SK-N-SH (cell line): Measurements from ENCODE around the gene NSUN2. TPM values are rescaled to one million over a fixed set of nuclear protein-coding genes. Genes with fewer than 3 reads are reported as not detected.

Source experiments
- CTCF ChIA-PET: fragments of 300-600, 350-600 bp; formaldehyde crosslinking; extraction: SDS; loops from one replicate; lab custom pipeline; 2021; lab: Yijun Ruan, JAX
- POLR2A ChIA-PET: fragments of 350-600 bp; sonication (Branson Sonifier 250); formaldehyde crosslinking; extraction: SDS; loops from one replicate; lab custom pipeline; 2020; ENCODE audit warnings: antibody characterized with exemption, inconsistent platforms; lab: Yijun Ruan, JAX
- DNase-seq: peaks from one replicate; pipeline ENCODE4 v3.0.0; 2012
- H2AFZ ChIP-seq: fragments of 200-600 bp; sonication (generic); 2 replicates; pipeline ENCODE4 v1.8.1; 2016; ENCODE audit warnings: antibody characterized with exemption, mild to moderate bottlenecking, low read depth
- H3F3A ChIP-seq: fragments of 200-600 bp; sonication (generic); replicated peaks from 2 replicates; pipeline ENCODE3; 2016; ENCODE audit warnings: antibody characterized with exemption, mild to moderate bottlenecking; ENCODE audit not compliant: insufficient read depth
- H3K27ac ChIP-seq, 2 experiments: fragments of 200-500 bp in 1 of 2; fragments of 200-600 bp in 1 of 2; sonication (Bioruptor generic) in 1 of 2; sonication (generic), shearing (Covaris generic) in 1 of 2; 2 replicates each; pipeline versions ENCODE4 v1.5.1 to v1.6.1; 2014 to 2016; ENCODE audit warnings: low read depth in 2 of 2, inconsistent platforms in 1 of 2, low read length in 1 of 2, mild to moderate bottlenecking in 1 of 2, mixed read lengths in 1 of 2
- H3K27me3 ChIP-seq: fragments of 200-600 bp; sonication (generic), shearing (Covaris generic); 2 replicates; pipeline ENCODE4 v1.6.1; 2016; ENCODE audit warnings: mixed run types; ENCODE audit not compliant: insufficient read depth
- H3K36me3 ChIP-seq, 2 experiments: fragments of 200-500 bp in 1 of 2; fragments of 200-600 bp in 1 of 2; sonication (Bioruptor generic) in 1 of 2; sonication (generic) in 1 of 2; replicated peaks in 1 of 2; 2 replicates each; pipeline versions ENCODE3 to v1.5.1; 2014 to 2016; ENCODE audit warnings: low read length in 1 of 2, mild to moderate bottlenecking in 1 of 2; ENCODE audit not compliant: insufficient read depth in 2 of 2, control insufficient read depth in 1 of 2
- H3K4me1 ChIP-seq, 2 experiments: fragments of 200-500 bp in 1 of 2; fragments of 200-600 bp in 1 of 2; sonication (Bioruptor generic) in 1 of 2; sonication (generic), shearing (Covaris generic) in 1 of 2; 2 replicates each; pipeline versions ENCODE4 v1.5.1 to v1.6.1; 2014 to 2016; ENCODE audit warnings: low read depth in 1 of 2, low read length in 1 of 2, mixed run types in 1 of 2; ENCODE audit not compliant: insufficient read depth in 2 of 2, control insufficient read depth in 1 of 2
- H3K4me2 ChIP-seq: fragments of 200-600 bp; sonication (generic), shearing (Covaris generic); 2 replicates; pipeline ENCODE4 v1.6.1; 2017; ENCODE audit warnings: mixed run types
- H3K4me3 ChIP-seq, 2 experiments: fragments of 200-500 bp in 1 of 2; fragments of 200-600 bp in 1 of 2; sonication (Bioruptor generic) in 1 of 2; sonication (generic), shearing (Covaris generic) in 1 of 2; 2 replicates each; pipeline versions ENCODE4 v1.5.1 to v1.8.1; 2014 to 2016; ENCODE audit warnings: low read depth in 2 of 2, inconsistent platforms in 1 of 2, low read length in 1 of 2, mild to moderate bottlenecking in 1 of 2, mixed read lengths in 1 of 2, moderate library complexity in 1 of 2
- H3K79me2 ChIP-seq: fragments of 200-600 bp; sonication (generic); 2 replicates; pipeline ENCODE4 v1.8.1; 2017; ENCODE audit warnings: mild to moderate bottlenecking; ENCODE audit not compliant: insufficient read depth
- H3K9ac ChIP-seq: fragments of 200-600 bp; sonication (generic); 2 replicates; pipeline ENCODE4 v1.6.1; 2017; ENCODE audit warnings: mixed run types
- H3K9me2 ChIP-seq: fragments of 200-600 bp; sonication (generic); 2 replicates; pipeline ENCODE4 v1.6.1; 2017; ENCODE audit warnings: mixed run types
- H3K9me3 ChIP-seq: fragments of 200-600 bp; sonication (generic); 2 replicates; pipeline ENCODE4 v1.6.1; 2017; ENCODE audit warnings: mixed run types, mild to moderate bottlenecking, moderate library complexity
- H4K20me1 ChIP-seq: fragments of 200-600 bp; sonication (generic); 2 replicates; pipeline ENCODE4 v1.6.1; 2017; ENCODE audit warnings: mild to moderate bottlenecking, mixed run types; ENCODE audit not compliant: insufficient read depth
- ELF1 ChIP-seq: IDR thresholded peaks from 2 replicates; pipeline ENCODE4 v1.4.0; 2012
- EP300 ChIP-seq, 2 experiments: IDR thresholded peaks; 2 replicates each; pipeline versions ENCODE4 v1.4.0 to v1.6.1; 2012; ENCODE audit warnings: borderline replicate concordance in 1 of 2, low read depth in 1 of 2, low read length in 1 of 2
- EZH2phosphoT487 ChIP-seq: fragments of 200-600 bp; sonication (generic); IDR thresholded peaks from 2 replicates; pipeline ENCODE4 v1.6.1; 2017; ENCODE audit warnings: low read depth, mixed run types, mild to moderate bottlenecking, antibody characterized with exemption, moderate library complexity, borderline replicate concordance
- FOXJ3 ChIP-seq: sonication (generic); formaldehyde crosslinking; IDR thresholded peaks from 2 replicates; pipeline ENCODE4 v1.5.1; 2020; ENCODE audit warnings: mild to moderate bottlenecking, missing genetic modification reagents
- MXI1 ChIP-seq: IDR thresholded peaks from 2 replicates; pipeline ENCODE4 v1.6.1; 2012; ENCODE audit warnings: mild to moderate bottlenecking, low read depth, low read length, improper control_type of control experiment
- NFIC ChIP-seq: IDR thresholded peaks from 2 replicates; pipeline ENCODE4 v1.4.0; 2012; ENCODE audit warnings: borderline replicate concordance
- POLR2AphosphoS5 ChIP-seq: IDR thresholded peaks from 2 replicates; pipeline ENCODE4 v1.6.1; 2012; ENCODE audit warnings: low read depth, low read length
- RAD21 ChIP-seq: IDR thresholded peaks from 2 replicates; pipeline ENCODE4 v1.6.1; 2012; ENCODE audit warnings: mild to moderate bottlenecking, low read length
- RCOR1 ChIP-seq: fragments of 150-350 bp; IDR thresholded peaks from 2 replicates; pipeline ENCODE4 v1.6.1; 2017; ENCODE audit warnings: antibody characterized with exemption, low read length
- RFX5 ChIP-seq: IDR thresholded peaks from 2 replicates; pipeline ENCODE4 v1.6.1; 2012; ENCODE audit warnings: mild to moderate bottlenecking, improper control_type of control experiment, low read length
- RXRA ChIP-seq: IDR thresholded peaks from 2 replicates; pipeline ENCODE4 v1.4.0; 2012; ENCODE audit warnings: low read depth, mild to moderate bottlenecking, borderline replicate concordance
- SIN3A ChIP-seq: IDR thresholded peaks from 2 replicates; pipeline ENCODE4 v1.6.1; 2012; ENCODE audit warnings: low read depth, mild to moderate bottlenecking, low read length, moderate library complexity, borderline replicate concordance
- SMC3 ChIP-seq: IDR thresholded peaks from 2 replicates; pipeline ENCODE4 v1.6.1; 2012; ENCODE audit warnings: low read depth, low read length, improper control_type of control experiment
- TCF12 ChIP-seq: IDR thresholded peaks from 2 replicates; pipeline ENCODE4 v1.4.0; 2012
- YY1 ChIP-seq: IDR thresholded peaks from 2 replicates; pipeline ENCODE4 v1.4.0; 2012; ENCODE audit warnings: low read depth, mild to moderate bottlenecking
- WGBS: methylation state at CpG from one replicate; pipeline ENCODE4 v1.1.6; 2017; ENCODE audit warnings: low lambda C conversion rate; 5-methylcytosine and 5-hydroxymethylcytosine counted together
- polyA plus RNA-seq, 3 experiments: library from polyadenylated mRNA; depleted of rRNA; stranded (reverse); fragments of >200 nt; gene quantifications; 2 replicates each; pipeline ENCODE4 v1.2.3, GENCODE V29; 2012
- TF ChIP-seq, protein P1 (sequence below): IDR thresholded peaks from 2 replicates; pipeline ENCODE4 v1.4.0; 2012; ENCODE audit warnings: low read depth, borderline replicate concordance
- TF ChIP-seq, protein P2 (sequence below): IDR thresholded peaks from 2 replicates; pipeline ENCODE4 v1.4.0; 2012; ENCODE audit warnings: low read depth, borderline replicate concordance
- TF ChIP-seq, protein P3 (sequence below): fragments of 200-600 bp; sonication (generic); IDR thresholded peaks from 2 replicates; pipeline ENCODE4 v1.6.1; 2017; ENCODE audit warnings: antibody characterized with exemption, mild to moderate bottlenecking, moderate library complexity
- TF ChIP-seq, protein P4 (sequence below): IDR thresholded peaks from 2 replicates; pipeline ENCODE4 v1.4.0; 2012; ENCODE audit warnings: low read depth
- TF ChIP-seq, protein P5 (sequence below): IDR thresholded peaks from 2 replicates; pipeline ENCODE4; 2012

NSUN2 gene
- polyA plus RNA-seq, 1 of the 3 experiments (the other 2 are of a cell fraction), result 78.9 TPM

DNA sequence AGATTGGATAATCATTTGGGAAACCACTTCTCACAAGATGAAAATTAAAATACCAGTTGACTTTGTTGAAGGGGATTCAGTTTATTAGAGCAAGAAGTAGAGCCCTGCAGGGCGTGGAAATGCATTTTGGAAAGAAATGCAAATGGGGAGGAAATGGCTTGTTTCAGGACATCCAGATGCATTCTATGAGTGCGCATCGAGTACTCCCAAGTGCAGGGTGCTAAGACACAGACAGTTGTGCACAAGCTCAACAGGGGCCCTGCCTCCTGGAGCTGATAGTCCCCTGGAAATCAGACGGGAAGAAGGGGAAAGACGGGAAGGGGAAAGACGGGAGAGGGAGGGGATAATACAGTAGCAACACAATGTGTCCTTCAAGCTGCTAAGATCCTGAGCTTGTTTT lies 64.0 kb downstream of the NSUN2 start (continued):
- TF ChIP-seq, protein P1, sequence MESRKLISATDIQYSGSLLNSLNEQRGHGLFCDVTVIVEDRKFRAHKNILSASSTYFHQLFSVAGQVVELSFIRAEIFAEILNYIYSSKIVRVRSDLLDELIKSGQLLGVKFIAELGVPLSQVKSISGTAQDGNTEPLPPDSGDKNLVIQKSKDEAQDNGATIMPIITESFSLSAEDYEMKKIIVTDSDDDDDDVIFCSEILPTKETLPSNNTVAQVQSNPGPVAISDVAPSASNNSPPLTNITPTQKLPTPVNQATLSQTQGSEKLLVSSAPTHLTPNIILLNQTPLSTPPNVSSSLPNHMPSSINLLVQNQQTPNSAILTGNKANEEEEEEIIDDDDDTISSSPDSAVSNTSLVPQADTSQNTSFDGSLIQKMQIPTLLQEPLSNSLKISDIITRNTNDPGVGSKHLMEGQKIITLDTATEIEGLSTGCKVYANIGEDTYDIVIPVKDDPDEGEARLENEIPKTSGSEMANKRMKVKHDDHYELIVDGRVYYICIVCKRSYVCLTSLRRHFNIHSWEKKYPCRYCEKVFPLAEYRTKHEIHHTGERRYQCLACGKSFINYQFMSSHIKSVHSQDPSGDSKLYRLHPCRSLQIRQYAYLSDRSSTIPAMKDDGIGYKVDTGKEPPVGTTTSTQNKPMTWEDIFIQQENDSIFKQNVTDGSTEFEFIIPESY, result no peak
- TF ChIP-seq RAD21 (no peak), POLR2AphosphoS5 (no peak), RFX5 (no peak), NFIC (no peak), MXI1 (no peak)
- TF ChIP-seq, protein P2, sequence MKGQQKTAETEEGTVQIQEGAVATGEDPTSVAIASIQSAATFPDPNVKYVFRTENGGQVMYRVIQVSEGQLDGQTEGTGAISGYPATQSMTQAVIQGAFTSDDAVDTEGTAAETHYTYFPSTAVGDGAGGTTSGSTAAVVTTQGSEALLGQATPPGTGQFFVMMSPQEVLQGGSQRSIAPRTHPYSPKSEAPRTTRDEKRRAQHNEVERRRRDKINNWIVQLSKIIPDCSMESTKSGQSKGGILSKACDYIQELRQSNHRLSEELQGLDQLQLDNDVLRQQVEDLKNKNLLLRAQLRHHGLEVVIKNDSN, result no peak

DNA sequence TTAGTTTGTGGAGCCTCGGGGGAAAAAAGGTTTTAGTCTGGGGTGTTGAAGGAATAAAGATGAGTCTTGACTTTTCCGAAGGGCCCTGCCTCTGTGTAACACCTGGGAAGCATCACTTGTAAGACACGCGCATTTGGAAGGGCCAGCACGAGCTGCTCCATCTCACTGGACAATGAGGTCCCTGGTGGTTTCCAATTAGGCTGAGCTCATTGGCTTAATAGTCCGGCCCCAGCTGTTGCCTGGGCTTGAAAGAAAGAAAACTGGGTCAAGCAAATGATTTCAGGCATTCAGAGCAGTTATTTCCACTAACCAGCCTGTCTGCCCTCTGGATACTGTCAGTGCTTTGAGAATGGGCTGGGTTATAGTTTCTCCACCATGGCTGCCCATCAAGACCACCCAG lies 64.5 kb downstream of the NSUN2 start:
- no peak for DNase-seq
- Histone ChIP-seq H3K9me3 (no peaks in the 10 kb centered on the region), H3K27ac (no peak overlapping the region), H3K9ac (no peak overlapping the region), H4K20me1 (no peaks in the 10 kb centered on the region), H3K27me3 (no peaks in the 10 kb centered on the region), H3K79me2 (no peaks in the 10 kb centered on the region), H3F3A (no peaks in the 10 kb centered on the region), H3K4me1 (no peaks in the 10 kb centered on the region), H3K4me2 (no peak overlapping the region), H3K36me3 (no peaks in the 10 kb centered on the region), H3K4me3 (no peak overlapping the region), H3K9me2 (no peaks in the 10 kb centered on the region), H2AFZ (no peak overlapping the region)
- TF ChIP-seq EZH2phosphoT487 (no peak), MXI1 (no peak), TCF12 (no peak), SMC3 (no peak), FOXJ3 (CRISPR knock-in tag) (no peak), EP300 (IDR thresholded peaks at IDR 0.05; ENCODE audit: borderline replicate concordance in 1 of 2, low read depth in 1 of 2, low read length in 1 of 2) (no peak), RCOR1 (no peak), ELF1 (no peak), RXRA (no peak), SIN3A (no peak), YY1 (no peak)
- TF ChIP-seq, protein P3, sequence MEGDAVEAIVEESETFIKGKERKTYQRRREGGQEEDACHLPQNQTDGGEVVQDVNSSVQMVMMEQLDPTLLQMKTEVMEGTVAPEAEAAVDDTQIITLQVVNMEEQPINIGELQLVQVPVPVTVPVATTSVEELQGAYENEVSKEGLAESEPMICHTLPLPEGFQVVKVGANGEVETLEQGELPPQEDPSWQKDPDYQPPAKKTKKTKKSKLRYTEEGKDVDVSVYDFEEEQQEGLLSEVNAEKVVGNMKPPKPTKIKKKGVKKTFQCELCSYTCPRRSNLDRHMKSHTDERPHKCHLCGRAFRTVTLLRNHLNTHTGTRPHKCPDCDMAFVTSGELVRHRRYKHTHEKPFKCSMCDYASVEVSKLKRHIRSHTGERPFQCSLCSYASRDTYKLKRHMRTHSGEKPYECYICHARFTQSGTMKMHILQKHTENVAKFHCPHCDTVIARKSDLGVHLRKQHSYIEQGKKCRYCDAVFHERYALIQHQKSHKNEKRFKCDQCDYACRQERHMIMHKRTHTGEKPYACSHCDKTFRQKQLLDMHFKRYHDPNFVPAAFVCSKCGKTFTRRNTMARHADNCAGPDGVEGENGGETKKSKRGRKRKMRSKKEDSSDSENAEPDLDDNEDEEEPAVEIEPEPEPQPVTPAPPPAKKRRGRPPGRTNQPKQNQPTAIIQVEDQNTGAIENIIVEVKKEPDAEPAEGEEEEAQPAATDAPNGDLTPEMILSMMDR, result no peak
- TF ChIP-seq, protein P4, sequence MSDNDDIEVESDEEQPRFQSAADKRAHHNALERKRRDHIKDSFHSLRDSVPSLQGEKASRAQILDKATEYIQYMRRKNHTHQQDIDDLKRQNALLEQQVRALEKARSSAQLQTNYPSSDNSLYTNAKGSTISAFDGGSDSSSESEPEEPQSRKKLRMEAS, result no peak
- TF ChIP-seq, protein P5, sequence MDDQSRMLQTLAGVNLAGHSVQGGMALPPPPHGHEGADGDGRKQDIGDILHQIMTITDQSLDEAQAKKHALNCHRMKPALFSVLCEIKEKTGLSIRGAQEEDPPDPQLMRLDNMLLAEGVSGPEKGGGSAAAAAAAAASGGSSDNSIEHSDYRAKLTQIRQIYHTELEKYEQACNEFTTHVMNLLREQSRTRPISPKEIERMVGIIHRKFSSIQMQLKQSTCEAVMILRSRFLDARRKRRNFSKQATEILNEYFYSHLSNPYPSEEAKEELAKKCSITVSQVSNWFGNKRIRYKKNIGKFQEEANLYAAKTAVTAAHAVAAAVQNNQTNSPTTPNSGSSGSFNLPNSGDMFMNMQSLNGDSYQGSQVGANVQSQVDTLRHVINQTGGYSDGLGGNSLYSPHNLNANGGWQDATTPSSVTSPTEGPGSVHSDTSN, result no peak
- POLR2A ChIA-PET, result no interaction called here
- WGBS, result 56% methylated on average over 5 of the region's 6 CpGs
- CTCF ChIA-PET, result interaction anchor here (1.6 kb wide), 1 partner anchor 11 kb away, joined by 3 read pairs; no protein-coding TSS in a partner anchor
